Measurements from ENCODE around the gene CLCN2.

Gene CLCN2

GRCh38 chr3:184359610-184360009, 1.8 kb downstream of the CLCN2 start:
- no peak for DNase-seq

- no peak for DNase-seq
These were observed 2.5 kb downstream of the CLCN2 start for GRCh38 chr3:184358921-184359350.

GRCh38 chr3:184358124-184358767, 3.2 kb downstream of the CLCN2 start:
- DNase-seq: no peak

DNA sequence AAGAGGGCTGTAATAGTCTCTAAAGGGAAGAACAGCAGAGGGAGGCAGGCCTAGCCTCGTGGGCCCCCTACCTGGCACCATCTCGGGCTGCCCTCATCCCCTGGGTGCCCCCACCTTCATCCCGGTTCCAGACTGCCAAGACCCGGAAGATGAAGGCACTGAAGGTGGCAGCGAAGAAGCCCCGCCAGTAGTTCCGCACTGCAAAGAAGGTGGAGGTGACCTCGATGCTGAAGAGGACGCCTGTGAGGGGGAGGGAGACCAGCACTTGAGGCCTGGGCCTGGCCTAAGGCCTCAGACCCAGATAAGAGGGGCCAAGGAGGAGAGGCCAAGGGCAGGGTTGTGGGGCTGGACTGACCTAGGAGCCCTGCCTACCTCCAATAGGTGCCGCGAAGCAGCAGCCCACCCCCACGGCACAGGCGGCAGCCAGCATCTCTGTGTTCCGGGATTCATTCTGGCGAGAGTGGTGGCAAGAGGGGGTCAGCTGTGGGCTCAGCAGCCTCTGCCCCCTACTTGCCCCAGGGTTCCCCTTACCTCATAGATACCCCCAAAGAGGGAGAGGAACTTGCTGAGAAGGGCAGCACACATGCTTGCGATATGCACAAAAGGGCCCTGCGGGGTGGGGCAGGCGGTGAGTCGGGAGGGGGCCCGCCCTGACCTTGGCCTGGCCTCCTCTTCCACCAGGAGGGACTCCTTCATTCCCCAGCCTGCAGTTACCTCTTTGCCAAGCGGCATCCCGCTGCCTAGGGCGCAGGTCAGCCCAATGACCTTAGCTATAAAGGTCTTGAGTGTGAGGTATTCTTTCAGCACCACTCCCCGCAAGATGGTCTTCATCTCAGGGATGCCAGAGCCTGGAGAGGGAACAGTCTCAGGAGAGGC, 3.9 kb downstream of the CLCN2 start:
- no peak for DNase-seq

- no peak for DNase-seq
These were observed 6.0 kb downstream of the CLCN2 start for GRCh38 chr3:184355261-184356040.

GRCh38 chr3:184354754-184355153, 6.7 kb downstream of the CLCN2 start:
- DNase-seq: no peak

GRCh38 chr3:184354121-184354728, 7.2 kb downstream of the CLCN2 start:
- DNase-seq: no peak

DNA sequence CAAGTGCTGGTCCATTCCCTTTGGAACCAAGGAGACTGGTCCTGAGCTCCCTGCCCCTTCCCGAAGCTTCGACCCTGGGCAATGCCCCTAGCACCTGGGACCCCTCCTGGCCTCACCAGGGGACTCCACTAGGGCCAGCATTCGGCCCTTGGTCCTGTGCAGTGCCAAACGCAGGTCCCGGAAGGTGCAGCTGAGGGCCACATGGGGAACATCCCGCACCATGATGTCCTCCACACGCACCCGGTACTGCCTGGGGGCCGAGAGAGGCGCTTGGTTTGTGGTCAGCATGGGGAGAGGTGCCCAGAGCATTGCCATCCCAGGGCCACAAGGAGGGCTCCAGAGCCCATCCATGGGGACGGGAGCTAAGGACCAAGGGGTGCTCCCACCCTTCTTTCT, 7.9 kb downstream of the CLCN2 start:
- DNase-seq: no peak

GRCh38 chr3:184352897-184353545, 8.4 kb downstream of the CLCN2 start:
- no peak for DNase-seq

DNA sequence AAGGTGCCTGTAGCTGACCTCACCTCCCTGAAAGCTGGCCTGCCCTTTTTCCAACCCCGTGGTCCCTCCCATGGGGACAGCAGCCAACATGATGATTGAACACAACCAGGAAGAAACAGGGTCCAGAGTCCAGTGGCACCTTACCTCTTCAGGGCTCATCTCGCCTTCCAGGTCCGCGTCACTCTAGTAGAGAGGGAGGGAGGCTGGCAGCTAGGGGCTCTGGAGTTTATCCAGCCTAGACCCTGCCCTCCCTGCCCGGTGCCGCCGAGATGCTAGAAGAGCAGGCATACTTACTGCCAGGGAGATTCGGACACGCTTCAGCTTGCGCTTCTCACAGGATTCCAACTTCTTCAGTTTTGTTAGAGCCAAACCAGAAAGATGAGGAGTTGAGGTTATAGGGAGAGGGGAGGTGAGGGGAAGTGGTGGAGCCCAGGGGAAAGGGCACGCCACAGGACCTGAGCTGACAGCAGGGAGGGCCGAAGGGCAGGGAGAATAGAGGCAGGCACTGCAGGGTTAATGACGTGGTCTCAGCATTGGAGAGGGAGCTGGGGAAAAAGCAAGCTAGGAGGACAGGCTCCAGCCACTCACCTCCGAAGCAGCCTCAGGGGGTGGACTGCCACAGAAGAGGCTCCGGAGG, 9.1 kb downstream of the CLCN2 start:
- DNase-seq: no peak

DNA sequence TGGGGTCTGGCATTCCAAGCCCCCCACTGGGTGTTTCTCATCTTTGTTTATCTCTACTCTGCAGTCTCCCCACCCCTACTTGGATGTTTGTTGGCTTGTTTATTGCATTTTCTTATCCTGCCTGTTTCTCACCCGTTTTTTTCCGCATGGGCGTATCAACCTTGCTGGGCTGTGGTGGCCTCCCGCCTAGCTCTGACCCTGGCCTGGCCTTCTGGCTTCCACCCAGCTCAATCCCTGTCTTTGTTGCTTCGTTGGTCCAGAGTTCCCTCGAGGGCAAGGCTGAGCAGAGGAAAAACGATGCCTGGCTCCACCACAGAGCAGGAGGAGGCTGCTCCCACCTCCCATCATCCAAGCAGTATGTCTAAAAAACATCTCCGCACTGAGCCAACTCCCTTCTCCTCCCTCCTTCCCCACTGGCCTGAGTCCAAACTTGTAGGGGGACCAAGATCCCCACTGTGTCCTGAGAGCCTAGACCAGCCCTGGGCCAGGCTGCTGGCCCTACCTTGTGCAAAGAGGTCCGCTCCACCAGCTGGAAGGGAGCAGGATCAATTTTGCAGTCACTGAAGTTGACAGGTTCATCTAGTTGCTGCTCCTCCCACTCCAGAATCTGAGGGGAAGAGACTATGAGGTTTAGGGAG, 9.8 kb downstream of the CLCN2 start:
- DNase-seq: no peak

DNA sequence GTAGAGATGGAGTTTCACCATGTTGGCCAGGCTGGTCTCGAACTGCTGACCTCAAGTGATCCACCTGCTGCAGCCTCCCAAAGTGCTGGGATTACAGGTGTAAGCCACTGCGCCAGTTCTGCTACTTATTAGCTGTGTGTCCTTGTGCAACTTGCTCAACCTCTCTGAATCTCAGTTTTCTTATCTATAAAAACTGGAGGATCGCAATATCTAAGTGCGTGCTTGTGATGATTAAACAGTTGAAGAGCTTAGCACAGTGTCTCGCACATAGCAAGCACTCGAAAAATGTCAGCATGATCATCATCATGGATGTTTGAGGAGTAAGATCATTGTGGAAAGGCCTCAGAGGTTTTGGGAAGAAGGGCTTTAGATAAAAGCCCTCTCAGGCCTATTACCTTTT, 10.8 kb downstream of the CLCN2 start:
- DNase-seq: no peak

- no peak for DNase-seq
These were observed 11.6 kb downstream of the CLCN2 start for GRCh38 chr3:184349563-184350470.

- DNase-seq: no peak
These were observed 13.4 kb downstream of the CLCN2 start for GRCh38 chr3:184348057-184348382.

DNA sequence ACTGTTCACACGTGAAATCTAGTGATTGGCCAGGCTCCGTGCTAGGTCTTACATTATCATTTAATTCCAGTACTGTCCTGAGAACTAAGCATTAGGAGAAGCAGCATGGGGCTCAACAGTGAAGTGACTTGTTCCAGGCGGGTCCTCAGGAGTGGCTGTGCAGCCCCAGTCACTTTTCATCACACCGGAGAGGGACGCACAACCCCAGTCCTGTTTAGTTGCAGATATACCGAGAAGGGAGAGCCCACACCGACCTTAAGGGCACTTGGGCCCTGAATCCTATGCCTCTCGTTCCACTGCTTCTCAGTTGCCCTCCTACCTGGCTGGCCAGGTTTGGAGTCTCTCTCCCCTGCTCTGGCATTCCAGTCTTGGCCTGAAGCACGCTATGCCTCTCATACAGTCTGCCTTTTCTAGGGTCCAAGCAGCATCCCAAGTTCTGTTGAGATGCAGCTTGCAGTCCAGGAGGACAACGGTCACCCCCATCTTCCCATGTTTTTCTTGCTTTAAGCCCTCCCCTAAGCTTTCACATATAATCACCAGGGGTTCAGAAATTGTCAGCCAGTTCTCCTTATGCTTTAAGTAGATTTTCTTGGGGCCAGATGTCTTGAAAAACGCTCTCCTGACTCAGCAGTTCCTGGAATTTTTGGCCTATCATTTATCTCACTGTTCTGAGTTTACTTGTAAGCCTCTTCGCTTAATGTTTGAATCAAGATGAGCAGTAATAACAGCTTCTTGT, 13.9 kb downstream of the CLCN2 start:
- no peak for DNase-seq

DNA sequence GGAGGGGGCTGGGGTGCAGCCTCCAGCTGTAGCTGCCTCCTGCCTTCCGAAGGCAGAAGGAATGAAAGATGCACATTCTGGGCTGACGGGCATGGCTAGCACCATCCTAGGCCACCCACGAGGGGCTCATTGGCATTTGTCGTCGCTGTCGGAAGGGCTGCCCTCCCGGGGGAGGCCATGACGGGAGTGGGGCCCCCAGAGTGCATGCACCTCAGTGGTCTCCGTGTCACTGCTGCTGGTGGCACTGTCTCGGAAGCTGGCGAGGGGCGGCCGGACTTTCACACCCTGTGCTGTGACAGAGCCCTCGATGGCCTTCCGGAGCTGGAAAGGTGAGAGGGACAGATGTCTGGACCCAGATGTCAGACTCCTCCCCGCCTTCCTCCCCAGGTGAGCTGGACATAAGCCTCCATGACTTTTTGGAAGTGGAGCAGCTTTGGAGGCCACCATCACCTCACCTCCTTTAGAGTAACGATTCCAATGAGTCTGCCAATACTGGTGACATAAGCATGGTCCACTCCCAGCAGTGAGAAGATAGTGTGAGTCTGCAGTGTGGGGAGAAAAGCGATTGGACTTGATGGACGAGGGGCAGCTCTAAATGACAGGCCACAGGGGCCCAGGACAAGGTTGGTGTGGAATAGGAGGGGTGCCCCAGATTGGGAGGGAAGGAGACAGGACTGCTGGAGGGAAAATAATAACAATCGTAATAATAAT, 14.8 kb downstream of the CLCN2 start:
- no peak for DNase-seq

DNA sequence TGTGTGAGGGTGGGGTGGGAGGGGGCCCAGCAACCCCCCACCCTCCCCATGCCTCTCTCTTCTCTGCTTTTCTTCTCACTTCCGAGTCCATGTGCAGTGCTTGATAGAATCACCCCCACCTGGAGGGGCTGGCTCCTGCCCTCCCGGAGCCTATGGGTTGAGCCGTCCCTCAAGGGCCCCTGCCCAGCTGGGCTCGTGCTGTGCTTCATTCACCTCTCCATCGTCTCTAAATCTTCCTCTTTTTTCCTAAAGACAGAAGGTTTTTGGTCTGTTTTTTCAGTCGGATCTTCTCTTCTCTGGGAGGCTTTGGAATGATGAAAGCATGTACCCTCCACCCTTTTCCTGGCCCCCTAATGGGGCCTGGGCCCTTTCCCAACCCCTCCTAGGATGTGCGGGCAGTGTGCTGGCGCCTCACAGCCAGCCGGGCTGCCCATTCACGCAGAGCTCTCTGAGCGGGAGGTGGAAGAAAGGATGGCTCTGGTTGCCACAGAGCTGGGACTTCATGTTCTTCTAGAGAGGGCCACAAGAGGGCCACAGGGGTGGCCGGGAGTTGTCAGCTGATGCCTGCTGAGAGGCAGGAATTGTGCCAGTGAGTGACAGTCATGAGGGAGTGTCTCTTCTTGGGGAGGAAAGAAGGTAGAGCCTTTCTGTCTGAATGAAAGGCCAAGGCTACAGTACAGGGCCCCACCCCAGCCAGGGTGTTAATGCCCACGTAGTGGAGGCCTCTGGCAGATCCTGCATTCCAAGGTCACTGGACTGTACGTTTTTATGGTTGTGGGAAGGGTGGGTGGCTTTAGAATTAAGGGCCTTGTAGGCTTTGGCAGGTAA, 15.9 kb downstream of the CLCN2 start:
- DNase-seq: no peak

GRCh38 chr3:184344579-184345316, 16.7 kb downstream of the CLCN2 start:
- no peak for DNase-seq

Data from SIG-M5 (cell line).